ENCODE measurements around the gene ABCG2. TPM values are rescaled to one million over a fixed set of nuclear protein-coding genes. Genes with fewer than 3 reads are reported as not detected.

The ABCG2 gene
- total RNA-seq, 1 experiment from 2014 or later = 0.44 TPM

DNA sequence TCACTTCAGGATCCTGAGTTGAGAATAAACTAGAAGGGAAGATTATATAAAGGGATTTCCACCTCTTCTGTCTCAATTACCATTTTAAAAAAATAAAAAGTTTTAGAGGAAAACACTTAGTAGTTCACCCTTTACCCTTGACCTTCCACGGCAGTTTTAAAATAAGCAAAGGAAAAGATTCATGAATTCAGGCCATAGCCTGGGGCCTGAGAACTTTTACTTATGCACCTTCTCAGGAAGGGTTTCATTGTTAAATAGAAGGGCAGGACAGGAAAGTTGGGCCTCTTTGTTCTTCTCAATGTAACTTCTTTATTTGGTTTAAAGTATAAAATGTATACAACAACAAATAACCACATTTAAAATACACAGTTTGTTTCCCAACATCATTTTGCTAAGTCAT lies 96.1 kb downstream of the ABCG2 start:
- H2AFZ ChIP-seq (ENCODE audit: low read depth, low read length, poor library complexity, severe bottlenecking) = no peak overlapping the region
- no peak overlapping the region for H3K4me3 ChIP-seq (replicated peaks in 1 of 2; ENCODE audit: low read depth in 1 of 2, low read length in 2 of 2)
- H3K9me3 ChIP-seq (ENCODE audit: control insufficient read depth in 1 of 2, insufficient read depth in 1 of 2, low read depth in 1 of 2, low read length in 2 of 2) = no peaks in the 10 kb centered on the region
- H3K36me3 ChIP-seq (ENCODE audit: control insufficient read depth in 1 of 2, insufficient read depth in 2 of 2, low read length in 2 of 2) = peaks cover 5 to 17% of the 10 kb centered on the region in 2 experiments; a peak in 2 of 4 replicates
- no peak overlapping the region for H3K9ac ChIP-seq (ENCODE audit: low read length)
- DNase-seq (ENCODE audit: low read depth, low spot score) (no peak), ATAC-seq (no peak)
- ChIA-PET CTCF (no interaction called here), POLR2A (no interaction called here), RAD21 (ENCODE audit: low non-redundant PET in 1 of 2, low total read pairs in 2 of 2, uncharacterized antibody in 2 of 2, unreplicated experiment in 2 of 2) (no interaction called here)
- H3K4me2 ChIP-seq (ENCODE audit: low read length) = no peak overlapping the region
- H3K27ac ChIP-seq (ENCODE audit: low read depth, low read length) = no peak overlapping the region
- BruUV-seq (replicated peaks) = no TSS peak
- no peaks in the 10 kb centered on the region for H3K79me2 ChIP-seq (ENCODE audit: insufficient read depth, low read length)
- H3K4me1 ChIP-seq (ENCODE audit: control insufficient read depth in 1 of 2, insufficient read depth in 2 of 2, low read length in 2 of 2) = no peaks in the 10 kb centered on the region
- H3K27me3 ChIP-seq (ENCODE audit: insufficient read depth, low read length) = no peaks in the 10 kb centered on the region
- H4K20me1 ChIP-seq (ENCODE audit: insufficient read depth) = no peaks in the 10 kb centered on the region
- TF ChIP-seq TCF7L2 (IDR thresholded peaks at IDR 0.05; ENCODE audit: borderline replicate concordance, extremely low read depth, insufficient read depth, insufficient read length) = no peak
- TF ChIP-seq YY1 (IDR thresholded peaks at IDR 0.05; ENCODE audit: extremely low read depth, insufficient replicate concordance, low read depth, low read length) = no peak
- TF ChIP-seq EZH2 (IDR thresholded peaks at IDR 0.05) = no peak
- no peaks in the 10 kb centered on the region for H3K9me2 ChIP-seq (ENCODE audit: insufficient read depth)
- intact Hi-C loops (cut with micrococcal nuclease) = no loop called here

DNA sequence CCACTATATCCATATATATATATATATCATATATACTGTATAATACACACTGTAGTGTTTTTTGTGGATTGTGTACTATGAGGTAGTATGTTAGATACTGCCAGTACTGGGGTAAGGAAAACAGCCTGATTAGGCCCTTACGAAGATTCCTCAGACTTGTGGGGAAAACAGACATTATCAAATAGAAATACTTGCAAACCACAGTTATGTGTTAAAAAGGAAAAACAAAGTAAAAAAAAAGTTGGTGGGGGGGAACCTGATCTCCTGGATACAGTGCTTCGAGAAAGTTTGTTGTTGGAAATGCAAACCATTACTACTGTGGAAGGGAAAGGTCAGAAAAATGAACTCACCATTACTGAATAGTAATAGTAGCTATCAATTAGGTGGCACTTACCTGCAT lies 98.0 kb downstream of the ABCG2 start:
- DNase-seq (ENCODE audit: low read depth, low spot score) = no peak
- Histone ChIP-seq H3K4me1 (ENCODE audit: control insufficient read depth in 1 of 2, insufficient read depth in 2 of 2, low read length in 2 of 2) (no peaks in the 10 kb centered on the region), H3K9me3 (ENCODE audit: control insufficient read depth in 1 of 2, insufficient read depth in 1 of 2, low read depth in 1 of 2, low read length in 2 of 2) (no peaks in the 10 kb centered on the region), H3K79me2 (ENCODE audit: insufficient read depth, low read length) (no peaks in the 10 kb centered on the region), H3K27ac (ENCODE audit: low read depth, low read length) (no peak overlapping the region), H3K27me3 (ENCODE audit: insufficient read depth, low read length) (no peaks in the 10 kb centered on the region), H3K36me3 (ENCODE audit: control insufficient read depth in 1 of 2, insufficient read depth in 2 of 2, low read length in 2 of 2) (peaks cover 0 to 15% of the 10 kb centered on the region in 2 experiments; a peak in 2 of 4 replicates), H2AFZ (ENCODE audit: low read depth, low read length, poor library complexity, severe bottlenecking) (no peak overlapping the region), H3K9me2 (ENCODE audit: insufficient read depth) (no peaks in the 10 kb centered on the region), H3K4me3 (replicated peaks in 1 of 2; ENCODE audit: low read depth in 1 of 2, low read length in 2 of 2) (no peak overlapping the region), H3K4me2 (ENCODE audit: low read length) (no peak overlapping the region), H4K20me1 (ENCODE audit: insufficient read depth) (no peaks in the 10 kb centered on the region), H3K9ac (ENCODE audit: low read length) (no peak overlapping the region)
- RAD21 ChIA-PET (ENCODE audit: low non-redundant PET in 1 of 2, low total read pairs in 2 of 2, uncharacterized antibody in 2 of 2, unreplicated experiment in 2 of 2) = no interaction called here
- TF ChIP-seq SRF (IDR thresholded peaks at IDR 0.05; ENCODE audit: low read depth) (no peak), SIN3A (IDR thresholded peaks at IDR 0.05; ENCODE audit: low read depth) (no peak), TCF7L2 (IDR thresholded peaks at IDR 0.05; ENCODE audit: borderline replicate concordance, extremely low read depth, insufficient read depth, insufficient read length) (no peak), ZNF274 (IDR thresholded peaks at IDR 0.05; ENCODE audit: low read depth, low read length) (no peak), FOSL1 (IDR thresholded peaks at IDR 0.05; ENCODE audit: low read depth) (no peak), EGR1 (IDR thresholded peaks at IDR 0.05; ENCODE audit: low read depth) (no peak), POLR2A (IDR thresholded peaks at IDR 0.05; ENCODE audit: borderline replicate concordance, extremely low read depth, insufficient read depth, insufficient read length) (no peak), RAD21 (IDR thresholded peaks at IDR 0.05; ENCODE audit: low read depth) (no peak), EZH2 (IDR thresholded peaks at IDR 0.05) (no peak), JUND (IDR thresholded peaks at IDR 0.05) (no peak), ELF1 (IDR thresholded peaks at IDR 0.05; ENCODE audit: borderline replicate concordance, low read depth) (no peak), CBX3 (IDR thresholded peaks at IDR 0.05; ENCODE audit: low read depth) (no peak)
- TF ChIP-seq, protein P1, sequence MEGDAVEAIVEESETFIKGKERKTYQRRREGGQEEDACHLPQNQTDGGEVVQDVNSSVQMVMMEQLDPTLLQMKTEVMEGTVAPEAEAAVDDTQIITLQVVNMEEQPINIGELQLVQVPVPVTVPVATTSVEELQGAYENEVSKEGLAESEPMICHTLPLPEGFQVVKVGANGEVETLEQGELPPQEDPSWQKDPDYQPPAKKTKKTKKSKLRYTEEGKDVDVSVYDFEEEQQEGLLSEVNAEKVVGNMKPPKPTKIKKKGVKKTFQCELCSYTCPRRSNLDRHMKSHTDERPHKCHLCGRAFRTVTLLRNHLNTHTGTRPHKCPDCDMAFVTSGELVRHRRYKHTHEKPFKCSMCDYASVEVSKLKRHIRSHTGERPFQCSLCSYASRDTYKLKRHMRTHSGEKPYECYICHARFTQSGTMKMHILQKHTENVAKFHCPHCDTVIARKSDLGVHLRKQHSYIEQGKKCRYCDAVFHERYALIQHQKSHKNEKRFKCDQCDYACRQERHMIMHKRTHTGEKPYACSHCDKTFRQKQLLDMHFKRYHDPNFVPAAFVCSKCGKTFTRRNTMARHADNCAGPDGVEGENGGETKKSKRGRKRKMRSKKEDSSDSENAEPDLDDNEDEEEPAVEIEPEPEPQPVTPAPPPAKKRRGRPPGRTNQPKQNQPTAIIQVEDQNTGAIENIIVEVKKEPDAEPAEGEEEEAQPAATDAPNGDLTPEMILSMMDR (IDR thresholded peaks at IDR 0.05 in 2 of 3, conservative IDR thresholded peaks at IDR 0.05 in 1 of 3; ENCODE audit: borderline replicate concordance in 1 of 3, insufficient read depth in 1 of 3, low read depth in 2 of 3, low read length in 2 of 3) = no peak
- no TSS peak for BruUV-seq (replicated peaks)
- CTCF ChIA-PET = interaction anchor here (4.1 kb wide), 1 partner anchor 152 kb away, joined by 10 read pairs; no protein-coding TSS in a partner anchor
- POLR2A ChIA-PET = no interaction called here
- intact Hi-C loops (cut with micrococcal nuclease) = no loop called here
- ATAC-seq = no peak
